Uterus (tissue), 2 donors: Measurements from ENCODE around the gene QPCTL.

Experiments
- CTCF ChIP-seq, 4 experiments: fragments of 200-600 bp in 2 of 4; fragments of 450-650 bp in 2 of 4; sonication (generic) in 2 of 4; IDR thresholded peaks; one replicate each; pipeline ENCODE4 v1.5.1; 2016 to 2019; ENCODE audit warnings: antibody characterized with exemption in 4 of 4, mild to moderate bottlenecking in 2 of 4, moderate library complexity in 1 of 4
- POLR2A ChIP-seq, 2 donors: fragments of 450-650 bp; IDR thresholded peaks; one replicate each; pipeline ENCODE4 v1.6.1; 2016; ENCODE audit warnings: antibody characterized with exemption in 2 of 2, mild to moderate bottlenecking in 1 of 2, moderate library complexity in 1 of 2

GRCh38 chr19:45646345-45646698, 46.1 kb upstream of the QPCTL start:
- TF ChIP-seq POLR2A (IDR thresholded peaks at IDR 0.05) (no peak), CTCF (IDR thresholded peaks at IDR 0.05) (no peak)
